Naive thymus-derived CD8-positive, alpha-beta T cell (primary cell): Measurements from ENCODE around the gene SRP9. TPM values are rescaled to one million over a fixed set of nuclear protein-coding genes. Genes with fewer than 3 reads are reported as not detected.

Experiments
- ATAC-seq, 2 donors: fragments of 150-1000 bp; cut with Tn5 transposase in 1 of 2; sonication (Bioruptor Pico), chemical (Tn5 transposase) in 1 of 2; 1 replicate in 1 of 2; 2 replicates in 1 of 2; pipeline ENCODE4 v1.10.0; 2021; ENCODE audit warnings: mild to moderate bottlenecking in 2 of 2, moderate library complexity in 2 of 2
- POLR2A ChIA-PET: fragments of 350-600 bp; sonication (Branson Sonifier 250); formaldehyde crosslinking; loops from one replicate; lab custom pipeline; 2021; ENCODE audit warnings: antibody characterized with exemption; lab: Charles Lee
- DNase-seq, 10 donors: peaks; one replicate each; pipeline versions ENCODE4 v3.0.0 to v3.0.0-alpha.2; 2020 to 2022
- H3K27ac Mint-ChIP-seq, 10 donors: one replicate each; pipeline ENCODE4 v1.8.0; 2020 to 2022; ENCODE audit warnings: mild to moderate bottlenecking in 10 of 10, mixed read lengths in 10 of 10, moderate library complexity in 4 of 10, inconsistent platforms in 1 of 10
- H3K27me3 Mint-ChIP-seq, 5 donors: one replicate each; pipeline ENCODE4 v1.8.0; 2021 to 2022; ENCODE audit warnings: mixed read lengths in 5 of 5
- H3K36me3 Mint-ChIP-seq, 3 donors: one replicate each; pipeline ENCODE4 v1.8.0; 2020 to 2022; ENCODE audit warnings: mixed read lengths in 3 of 3, mild to moderate bottlenecking in 2 of 3, inconsistent platforms in 1 of 3
- H3K4me1 Mint-ChIP-seq, 4 donors: one replicate each; pipeline ENCODE4 v1.8.0; 2021 to 2022; ENCODE audit warnings: mixed read lengths in 4 of 4
- H3K4me3 Mint-ChIP-seq, 10 donors: one replicate each; pipeline ENCODE4 v1.8.0; 2020 to 2022; ENCODE audit warnings: mild to moderate bottlenecking in 10 of 10, mixed read lengths in 10 of 10, moderate library complexity in 6 of 10, inconsistent platforms in 1 of 10
- H3K9me3 Mint-ChIP-seq, 9 donors: one replicate each; pipeline ENCODE4 v1.8.0; 2020 to 2022; ENCODE audit warnings: mixed read lengths in 9 of 9, mild to moderate bottlenecking in 3 of 9, inconsistent platforms in 1 of 9, moderate library complexity in 1 of 9
- polyA plus RNA-seq, 3 donors: library from polyadenylated mRNA; unstranded; fragments of 300-500 nt; fragmentation: Illumina TruSeq; gene quantifications; one replicate each; pipeline ENCODE4 v1.2.3, GENCODE V29; 2021
- total RNA-seq, 8 experiments: library from RNA in 2 of 8; stranded (reverse) in 2 of 8; gene quantifications; one replicate each; pipeline ENCODE4 v1.2.3 and lab custom pipeline; 2021 to 2026

Gene SRP9, protein sequence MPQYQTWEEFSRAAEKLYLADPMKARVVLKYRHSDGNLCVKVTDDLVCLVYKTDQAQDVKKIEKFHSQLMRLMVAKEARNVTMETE
- total RNA-seq, result 100 to 1,000 TPM; 168 to 181 TPM
- polyA plus RNA-seq, result 100 to 1,000 TPM; 273 to 350 (median 288) TPM
- total RNA-seq (lab: John Stamatoyannopoulos, UW), result 24.5 to 148 (median 111) reads per million in 6 experiments

DNA sequence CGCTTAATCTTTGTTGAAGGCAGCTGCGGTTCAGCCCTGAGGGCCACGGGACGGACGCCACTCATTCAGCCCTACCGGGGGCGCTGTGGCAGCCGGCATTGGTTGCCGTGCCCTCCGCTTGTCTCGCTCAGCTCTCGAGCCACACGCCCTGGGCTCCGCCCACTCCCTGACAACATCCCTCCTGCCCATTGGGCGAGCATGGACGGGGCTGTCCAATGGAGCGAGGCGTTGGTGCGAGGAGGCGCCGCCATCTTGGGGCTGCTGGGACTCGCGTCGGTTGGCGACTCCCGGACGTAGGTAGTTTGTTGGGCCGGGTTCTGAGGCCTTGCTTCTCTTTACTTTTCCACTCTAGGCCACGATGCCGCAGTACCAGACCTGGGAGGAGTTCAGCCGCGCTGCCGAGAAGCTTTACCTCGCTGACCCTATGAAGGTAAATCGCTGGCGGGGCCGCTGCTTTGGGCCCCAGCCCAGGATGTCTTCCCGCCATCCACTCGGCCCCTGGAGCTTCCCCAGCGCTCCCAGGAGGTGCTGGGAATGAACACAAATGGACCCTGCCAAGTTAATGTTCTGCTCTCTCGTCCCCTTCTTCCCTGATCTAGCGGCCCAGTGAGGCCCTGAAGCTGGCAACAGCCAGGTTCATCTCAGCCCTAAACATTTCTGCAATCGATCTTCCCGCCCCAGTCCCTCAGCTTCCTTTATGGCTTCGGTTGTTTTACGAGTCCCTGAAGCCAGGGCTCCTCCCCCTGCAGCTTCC, at the start of gene SRP9:
SRP9 (plus strand) TSS at position 244 of the 754 bp plus-strand sequence; CDS start at position 359, 115 bp downstream.
- ATAC-seq (peak; percentile 92), DNase-seq (peak; percentile 95 to 100 (median 99))
- Mint-ChIP-seq H3K36me3 (peaks cover 5 to 28% (median 13%) of the 10 kb centered on the region in 3 donors), H3K27ac (no peak within 1 kb of the TSS), H3K4me1 (peaks cover 23 to 58% (median 49%) of the 10 kb centered on the region in 4 donors), H3K9me3 (peaks cover 0 to 9% (median 0%) of the 10 kb centered on the region in 9 donors), H3K27me3 (no peaks in the 10 kb centered on the region), H3K4me3 (no peak within 1 kb of the TSS)
- POLR2A ChIA-PET, result interaction anchor here (0.5 to 3.8 kb wide), 53 partner anchors 9 to 876 kb away, joined by 3 to 101 read pairs (median 5); partner anchors contain the start of genes ACBD3, ENAH, EPHX1 and H3-3A

DNA sequence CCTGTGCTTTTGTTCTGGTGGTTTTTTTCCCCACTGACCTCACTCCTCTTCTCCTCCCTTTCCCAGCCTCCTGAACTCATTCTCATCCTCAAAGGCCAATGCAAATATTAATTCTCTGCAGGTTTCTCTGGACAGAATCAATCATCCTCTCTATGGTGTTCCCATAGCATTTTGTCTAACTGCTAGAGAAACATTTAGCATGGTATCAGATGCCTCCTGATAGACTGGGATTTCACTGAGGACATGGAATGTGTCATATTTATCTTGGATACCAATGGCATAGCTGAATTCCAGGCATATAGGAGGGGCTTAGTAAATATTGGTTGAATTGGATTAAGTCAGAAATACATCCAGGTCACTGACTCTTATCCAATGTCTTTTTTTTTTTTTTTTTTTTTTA, 46.1 kb upstream of the SRP9 start:
- no peak overlapping the region for H3K27ac Mint-ChIP-seq
- peaks cover 0 to 1% (median 0%) of the 10 kb centered on the region in 5 donors for H3K27me3 Mint-ChIP-seq
- no peaks in the 10 kb centered on the region for H3K4me1 Mint-ChIP-seq
- POLR2A ChIA-PET, result no interaction called here
- no peaks in the 10 kb centered on the region for H3K36me3 Mint-ChIP-seq
- no peak for ATAC-seq
- H3K9me3 Mint-ChIP-seq, result no peaks in the 10 kb centered on the region
- H3K4me3 Mint-ChIP-seq, result no peak overlapping the region
- no peak for DNase-seq

DNA sequence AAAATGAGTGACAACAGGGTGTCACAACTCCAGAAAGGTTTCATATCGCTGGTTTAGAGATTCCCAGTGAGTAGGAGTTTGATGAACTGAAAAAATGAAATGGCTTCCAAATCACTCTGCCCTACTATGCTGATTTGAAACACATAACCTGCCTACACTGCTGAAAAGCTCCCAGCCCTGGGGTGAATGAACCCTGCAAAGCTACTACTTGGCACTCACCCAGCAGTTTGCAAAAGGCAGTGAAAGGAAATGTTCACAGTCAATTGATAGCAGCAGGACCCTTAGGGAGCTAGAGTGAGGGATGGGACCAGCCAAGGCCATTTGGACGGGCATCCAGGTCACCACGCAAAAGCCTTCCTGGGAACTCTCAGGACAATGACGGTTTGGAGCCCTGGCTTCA, 44.4 kb upstream of the SRP9 start:
- Mint-ChIP-seq H3K4me1 (no peaks in the 10 kb centered on the region), H3K4me3 (no peak overlapping the region), H3K27ac (no peak overlapping the region), H3K9me3 (no peaks in the 10 kb centered on the region), H3K27me3 (peaks cover 0 to 1% (median 0%) of the 10 kb centered on the region in 5 donors), H3K36me3 (no peaks in the 10 kb centered on the region)
- POLR2A ChIA-PET, result no interaction called here
- no peak for DNase-seq
- ATAC-seq, result no peak

DNA sequence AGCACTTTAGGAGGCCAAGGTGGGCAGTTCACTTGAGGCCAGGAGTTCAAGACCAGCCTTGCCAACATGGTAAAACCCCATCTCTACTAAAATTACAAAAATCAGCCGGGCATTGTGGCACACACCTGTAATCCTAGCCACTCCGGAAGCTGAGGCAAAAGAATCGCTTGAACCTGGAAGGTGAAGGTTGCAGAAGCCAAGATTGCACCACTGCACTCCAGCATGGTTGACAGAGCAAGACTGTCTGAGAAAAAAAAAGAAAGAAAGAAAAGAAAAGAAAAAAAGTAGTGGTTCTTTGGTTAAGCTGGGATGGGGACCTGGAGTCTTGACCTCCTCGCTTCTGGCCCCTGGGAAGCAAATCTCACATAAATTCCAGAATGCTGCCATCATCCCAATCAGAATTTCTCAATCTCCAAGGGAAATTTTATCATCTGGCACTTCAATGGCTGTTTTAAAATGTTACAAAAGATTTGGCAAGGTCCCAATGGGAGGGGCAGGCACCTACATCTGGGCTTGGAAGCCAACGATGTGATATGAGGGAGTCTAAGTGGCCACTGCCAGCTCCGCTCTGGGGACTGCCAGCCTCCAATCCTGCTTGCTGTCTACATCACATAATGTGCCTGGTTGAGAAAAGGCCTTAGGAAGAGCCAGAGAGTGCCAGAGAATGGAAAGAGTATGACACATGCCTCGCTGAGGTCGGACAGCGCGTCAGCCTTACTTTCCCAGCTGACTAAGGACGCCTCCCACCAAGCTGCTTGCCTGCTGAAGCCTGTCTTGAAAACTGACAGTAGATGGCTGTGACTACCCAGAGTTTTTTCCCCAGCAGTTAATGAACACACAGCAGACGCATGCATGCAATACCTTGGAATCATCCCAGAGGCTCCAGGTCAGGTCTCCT, 42.1 kb upstream of the SRP9 start:
- Mint-ChIP-seq H3K4me3 (no peak overlapping the region), H3K4me1 (no peaks in the 10 kb centered on the region), H3K36me3 (no peaks in the 10 kb centered on the region), H3K27ac (no peak overlapping the region), H3K9me3 (no peaks in the 10 kb centered on the region), H3K27me3 (peaks cover 0 to 1% (median 0%) of the 10 kb centered on the region in 5 donors)
- no peak for DNase-seq
- no peak for ATAC-seq
- POLR2A ChIA-PET, result no interaction called here

DNA sequence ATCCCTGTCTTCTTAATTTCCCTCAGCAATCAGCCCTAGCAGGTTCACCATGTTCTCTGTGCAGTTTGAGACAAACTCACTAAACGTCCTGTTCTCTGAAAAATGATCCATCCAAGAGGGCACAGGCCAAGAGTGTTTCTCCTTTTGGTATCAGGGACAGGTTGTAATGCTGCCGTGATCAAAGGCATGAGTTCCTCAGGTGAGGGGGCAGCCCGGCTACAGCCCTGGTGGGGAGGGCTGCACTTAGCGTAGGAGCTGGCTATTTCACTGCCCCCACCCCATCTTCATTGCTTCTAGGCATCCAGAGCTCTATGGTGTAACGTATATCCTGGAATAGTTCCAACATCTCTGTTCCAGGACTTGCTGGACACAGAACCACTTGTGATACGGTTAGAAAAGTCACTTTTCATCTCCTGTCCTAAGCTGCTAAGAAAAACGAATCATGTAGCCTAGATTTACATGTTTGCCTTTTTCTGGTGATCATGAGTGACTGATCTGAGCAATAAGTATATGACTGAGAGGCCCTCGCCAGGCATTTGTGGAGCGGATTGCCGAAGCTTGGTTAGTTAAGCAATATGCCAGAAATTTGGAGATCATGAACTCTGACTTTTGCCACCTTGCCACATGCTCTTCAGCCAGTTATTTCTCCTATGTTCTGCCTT, 41.1 kb upstream of the SRP9 start:
- H3K4me1 Mint-ChIP-seq, result no peaks in the 10 kb centered on the region
- no peak overlapping the region for H3K27ac Mint-ChIP-seq
- POLR2A ChIA-PET, result no interaction called here
- H3K36me3 Mint-ChIP-seq, result no peaks in the 10 kb centered on the region
- DNase-seq, result no peak
- H3K27me3 Mint-ChIP-seq, result peaks cover 0 to 1% (median 0%) of the 10 kb centered on the region in 5 donors
- no peak overlapping the region for H3K4me3 Mint-ChIP-seq
- no peak for ATAC-seq
- no peaks in the 10 kb centered on the region for H3K9me3 Mint-ChIP-seq

DNA sequence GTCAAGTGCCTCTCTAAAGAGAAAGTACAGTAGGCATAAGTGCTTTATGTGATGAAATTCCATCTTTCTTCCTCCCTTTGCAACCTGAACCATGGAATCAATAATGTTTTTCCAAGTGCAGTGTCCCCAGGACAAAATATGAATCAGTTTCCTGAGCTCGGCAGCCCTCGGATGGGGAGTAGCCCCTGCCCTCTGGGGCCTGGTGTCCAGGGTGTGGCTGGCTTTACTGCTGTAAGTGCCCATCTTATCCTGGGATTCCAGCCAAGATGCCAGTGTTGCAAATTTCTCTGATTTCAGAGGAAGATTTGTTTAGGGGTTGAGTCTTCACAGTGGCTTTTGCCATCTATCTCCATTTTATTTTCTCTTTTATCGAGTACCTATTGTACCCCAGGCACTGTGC, 40.5 kb upstream of the SRP9 start:
- H3K27ac Mint-ChIP-seq, result no peak overlapping the region
- H3K36me3 Mint-ChIP-seq, result no peaks in the 10 kb centered on the region
- no peak for ATAC-seq
- H3K4me3 Mint-ChIP-seq, result no peak overlapping the region
- peaks cover 0 to under 1% (median 0%) of the 10 kb centered on the region in 5 donors for H3K27me3 Mint-ChIP-seq
- POLR2A ChIA-PET, result no interaction called here
- no peaks in the 10 kb centered on the region for H3K9me3 Mint-ChIP-seq
- no peaks in the 10 kb centered on the region for H3K4me1 Mint-ChIP-seq
- no peak for DNase-seq

DNA sequence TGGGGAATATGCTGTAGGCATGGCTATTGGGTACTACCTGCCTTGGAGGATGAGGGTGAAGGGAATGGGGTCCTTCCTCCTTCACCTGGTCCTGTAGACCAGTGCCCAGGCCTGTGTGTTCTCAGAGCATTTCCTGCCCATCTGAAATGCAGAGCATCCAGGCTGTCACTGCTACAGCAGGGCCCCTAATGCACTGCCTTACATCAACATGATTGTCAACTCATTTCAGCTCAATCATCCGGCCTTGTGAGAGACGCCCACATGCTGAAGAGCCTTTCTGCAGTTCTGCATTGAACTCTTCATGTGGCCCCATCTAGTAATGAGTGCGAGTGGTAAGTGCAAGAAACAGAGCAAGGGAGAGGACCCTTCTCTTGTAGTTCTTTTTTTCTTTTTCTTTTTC, 39.8 kb upstream of the SRP9 start:
- DNase-seq, result no peak
- no peak overlapping the region for H3K4me3 Mint-ChIP-seq
- no peak overlapping the region for H3K27ac Mint-ChIP-seq
- no peaks in the 10 kb centered on the region for H3K36me3 Mint-ChIP-seq
- H3K27me3 Mint-ChIP-seq, result no peaks in the 10 kb centered on the region
- H3K4me1 Mint-ChIP-seq, result no peaks in the 10 kb centered on the region
- H3K9me3 Mint-ChIP-seq, result no peaks in the 10 kb centered on the region
- no peak for ATAC-seq
- POLR2A ChIA-PET, result no interaction called here

DNA sequence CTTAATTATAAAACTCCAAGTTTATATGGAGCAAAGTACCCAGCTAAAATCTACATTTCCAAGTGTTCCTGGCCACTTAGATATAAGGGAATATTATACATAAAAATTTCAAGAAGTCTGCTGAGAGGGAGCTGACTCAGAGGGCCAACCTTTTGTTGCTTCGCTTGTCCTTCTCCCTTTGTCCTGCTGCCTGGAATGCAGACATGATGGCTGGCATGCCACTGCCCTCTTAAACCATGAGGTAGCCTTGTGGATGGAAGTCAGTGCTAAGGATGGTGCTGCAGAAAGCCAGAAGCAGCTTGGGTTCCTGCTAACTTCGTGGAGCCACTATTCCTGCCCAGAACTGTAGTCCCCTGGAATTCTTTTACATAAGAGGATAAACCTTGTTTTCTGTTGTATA, 38.9 kb upstream of the SRP9 start:
- H3K9me3 Mint-ChIP-seq, result no peaks in the 10 kb centered on the region
- peak overlapping the region in 1 of 10 donors; percentile 65 for H3K27ac Mint-ChIP-seq
- no peaks in the 10 kb centered on the region for H3K4me1 Mint-ChIP-seq
- H3K27me3 Mint-ChIP-seq, result no peaks in the 10 kb centered on the region
- no peaks in the 10 kb centered on the region for H3K36me3 Mint-ChIP-seq
- POLR2A ChIA-PET, result no interaction called here
- no peak for DNase-seq
- H3K4me3 Mint-ChIP-seq, result no peak overlapping the region
- no peak for ATAC-seq

DNA sequence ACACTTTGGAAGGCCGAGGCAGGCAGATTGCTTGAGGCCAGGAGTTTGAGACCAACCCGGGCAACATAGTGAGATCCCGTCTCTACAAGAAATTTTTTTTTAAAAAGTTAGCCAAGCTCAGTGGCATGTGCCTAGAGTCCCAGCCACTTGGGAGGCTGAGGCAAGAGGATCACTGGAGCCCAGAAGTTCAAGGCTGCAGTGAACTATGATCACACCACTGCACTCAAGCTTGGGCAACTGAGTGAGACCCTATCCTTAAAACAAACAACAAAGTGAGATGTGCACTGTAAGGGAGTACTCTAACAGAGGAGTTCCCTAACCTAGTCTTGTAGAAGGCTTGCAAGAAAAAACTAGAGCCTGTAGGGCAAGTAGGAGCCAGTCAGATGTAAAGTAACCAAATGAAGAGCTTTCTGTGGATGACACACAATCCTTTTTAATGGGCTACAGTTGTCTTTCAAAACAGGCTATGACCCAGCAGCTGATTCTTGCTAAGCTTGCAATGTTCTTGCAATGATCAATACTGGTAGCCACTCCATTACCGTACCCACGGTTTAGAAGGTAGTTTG, 38.0 kb upstream of the SRP9 start:
- ATAC-seq (no peak), DNase-seq (no peak)
- POLR2A ChIA-PET, result no interaction called here
- no peaks in the 10 kb centered on the region for H3K9me3 Mint-ChIP-seq
- no peak overlapping the region for H3K4me3 Mint-ChIP-seq
- H3K27me3 Mint-ChIP-seq, result no peaks in the 10 kb centered on the region
- H3K4me1 Mint-ChIP-seq, result no peaks in the 10 kb centered on the region
- H3K27ac Mint-ChIP-seq, result no peak overlapping the region
- H3K36me3 Mint-ChIP-seq, result no peaks in the 10 kb centered on the region

DNA sequence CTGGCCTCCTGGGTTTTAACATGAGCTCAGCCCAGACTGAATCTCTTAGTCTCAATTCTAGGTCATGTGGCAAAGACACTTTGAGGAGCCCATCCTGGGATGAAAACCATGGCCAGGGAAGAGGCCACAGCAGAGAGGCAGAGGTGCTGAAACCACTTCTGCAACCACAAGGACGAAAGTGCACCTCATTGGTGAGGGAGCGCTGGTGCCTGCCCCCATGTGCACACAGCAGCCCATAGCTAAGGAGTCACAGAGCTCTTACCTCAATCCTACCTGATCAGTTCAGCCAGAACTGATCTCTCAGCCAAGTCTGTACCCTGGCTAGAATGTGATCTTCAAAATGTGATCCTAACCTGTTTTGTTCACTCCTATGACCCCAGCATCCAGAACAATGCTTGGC, 32.9 kb upstream of the SRP9 start:
- Mint-ChIP-seq H3K36me3 (no peaks in the 10 kb centered on the region), H3K27ac (peak overlapping the region in 1 of 10 donors; percentile 5), H3K4me1 (no peaks in the 10 kb centered on the region), H3K27me3 (no peaks in the 10 kb centered on the region), H3K9me3 (no peaks in the 10 kb centered on the region), H3K4me3 (no peak overlapping the region)
- no peak for DNase-seq
- no peak for ATAC-seq
- POLR2A ChIA-PET, result no interaction called here

DNA sequence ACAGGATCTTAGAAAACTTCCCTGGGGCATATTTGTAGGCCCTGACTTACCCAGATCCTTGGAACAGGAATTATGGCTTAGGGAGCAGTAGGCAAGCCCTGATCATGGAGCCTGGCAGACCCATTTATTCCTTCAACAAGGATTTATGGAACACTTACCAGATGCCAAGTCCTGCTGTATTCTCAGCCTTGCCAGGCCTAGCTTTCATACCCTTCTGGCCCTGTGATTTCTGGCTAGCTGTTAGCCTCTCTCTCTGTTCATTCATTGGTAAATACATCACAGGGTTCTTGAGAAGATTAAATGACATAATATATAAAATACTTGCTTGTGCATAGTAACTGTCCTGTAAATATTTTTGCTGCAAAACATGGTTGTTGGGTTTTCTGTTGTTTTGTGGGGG, 32.4 kb upstream of the SRP9 start:
- Mint-ChIP-seq H3K4me3 (no peak overlapping the region), H3K36me3 (no peaks in the 10 kb centered on the region), H3K27me3 (no peaks in the 10 kb centered on the region), H3K9me3 (no peaks in the 10 kb centered on the region), H3K27ac (peak overlapping the region in 3 of 10 donors; percentile 5 to 52 (median 23)), H3K4me1 (no peaks in the 10 kb centered on the region)
- DNase-seq (no peak), ATAC-seq (no peak)
- POLR2A ChIA-PET, result no interaction called here
